GM23338 (cell line): ENCODE measurements around the gene PIGS. TPM values are rescaled to one million over a fixed set of nuclear protein-coding genes. Genes with fewer than 3 reads are reported as not detected.

Experiments used
- ATAC-seq: fragments of 200-7000 bp; cut with Tn5 transposase; 3 replicates; pipeline ENCODE4 v1.9.1; 2020
- DNase-seq: peaks from one replicate; pipeline ENCODE4 v3.0.0-alpha.2; 2015; ENCODE audit warnings: low spot score
- H2AFZ ChIP-seq: fragments of 200-600 bp; sonication (generic); 2 replicates; pipeline ENCODE4 v1.8.0; 2016; ENCODE audit warnings: antibody characterized with exemption, mild to moderate bottlenecking, moderate library complexity
- H3F3A ChIP-seq: fragments of 200-600 bp; sonication (generic); replicated peaks from 2 replicates; pipeline ENCODE4 v1.8.0; 2017; ENCODE audit warnings: antibody characterized with exemption, mixed run types, low read depth
- H3K27ac ChIP-seq: fragments of 200-600 bp; sonication (generic); 2 replicates; pipeline ENCODE4 v1.6.1; 2016; ENCODE audit warnings: low read depth
- H3K27me3 ChIP-seq: fragments of 200-600 bp; sonication (generic); 2 replicates; pipeline ENCODE4 v1.8.0; 2016; ENCODE audit warnings: mild to moderate bottlenecking, mixed run types, moderate library complexity; ENCODE audit not compliant: insufficient read depth
- H3K36me3 ChIP-seq: fragments of 200-600 bp; sonication (generic); 2 replicates; pipeline ENCODE4 v1.8.0; 2016; ENCODE audit warnings: mild to moderate bottlenecking; ENCODE audit not compliant: insufficient read depth
- H3K4me1 ChIP-seq: fragments of 200-600 bp; sonication (generic); 2 replicates; pipeline ENCODE4 v1.8.0; 2016; ENCODE audit warnings: mild to moderate bottlenecking, moderate library complexity; ENCODE audit not compliant: insufficient read depth
- H3K4me2 ChIP-seq: fragments of 200-600 bp; sonication (generic); 2 replicates; pipeline ENCODE4 v1.7.1; 2017; ENCODE audit warnings: mixed run types
- H3K4me3 ChIP-seq: fragments of 200-600 bp; sonication (generic); 2 replicates; pipeline ENCODE4 v1.6.1; 2016; ENCODE audit warnings: mixed run types
- H3K79me2 ChIP-seq: fragments of 200-600 bp; sonication (generic); replicated peaks from 2 replicates; pipeline ENCODE4 v1.8.0; 2017; ENCODE audit warnings: mild to moderate bottlenecking; ENCODE audit not compliant: insufficient read depth
- H3K9me2 ChIP-seq: fragments of 200-600 bp; sonication (generic); 2 replicates; pipeline ENCODE4 v1.8.0; 2017; ENCODE audit not compliant: insufficient read depth
- H4K20me1 ChIP-seq: fragments of 200-600 bp; sonication (generic); replicated peaks from 2 replicates; pipeline ENCODE4 v1.8.0; 2017; ENCODE audit warnings: mild to moderate bottlenecking; ENCODE audit not compliant: insufficient read depth
- H3K27ac Mint-ChIP-seq: 2 replicates; pipeline ENCODE4 v1.8.0; 2020; ENCODE audit warnings: inconsistent platforms, mild to moderate bottlenecking, moderate library complexity, mixed read lengths
- H3K27me3 Mint-ChIP-seq: 3 replicates; pipeline ENCODE4 v1.8.0; 2022; ENCODE audit warnings: low read depth, mild to moderate bottlenecking, moderate library complexity, mixed read lengths, inconsistent platforms; ENCODE audit not compliant: insufficient read depth, poor library complexity
- H3K36me3 Mint-ChIP-seq: 3 replicates; pipeline ENCODE4 v1.8.0; 2021; ENCODE audit warnings: low read depth, mild to moderate bottlenecking, inconsistent platforms, moderate library complexity, mixed read lengths
- H3K4me1 Mint-ChIP-seq: 3 replicates; pipeline ENCODE4 v1.8.0; 2020; ENCODE audit warnings: mild to moderate bottlenecking, inconsistent platforms, mixed read lengths
- H3K4me3 Mint-ChIP-seq: 3 replicates; pipeline ENCODE4 v1.8.0; 2021; ENCODE audit warnings: moderate library complexity, mild to moderate bottlenecking, inconsistent platforms, mixed read lengths
- H3K9me3 Mint-ChIP-seq: 3 replicates; pipeline ENCODE4 v1.8.0; 2020; ENCODE audit warnings: moderate library complexity, mild to moderate bottlenecking, inconsistent platforms, mixed read lengths
- JUNB ChIP-seq: IDR thresholded peaks from one replicate; pipeline ENCODE4 v1.6.1; 2016; ENCODE audit warnings: antibody characterized with exemption; ENCODE audit not compliant: unreplicated experiment
- NANOG ChIP-seq: IDR thresholded peaks from 2 replicates; pipeline ENCODE4 v1.6.1; 2016; ENCODE audit warnings: antibody characterized with exemption, borderline replicate concordance
- POLR2AphosphoS5 ChIP-seq: IDR thresholded peaks from 2 replicates; pipeline ENCODE4 v1.6.1; 2016; ENCODE audit warnings: antibody characterized with exemption, low read depth
- ZNF114 ChIP-seq: fragments of 250-450 bp; sonication (Bioruptor Pico); IDR thresholded peaks from 2 replicates; pipeline ENCODE4 v1.5.0; 2020; ENCODE audit warnings: mild to moderate bottlenecking, moderate library complexity
- ZNF331 ChIP-seq: fragments of 250-450 bp; sonication (Bioruptor Pico); IDR thresholded peaks from 2 replicates; pipeline ENCODE4 v1.5.0; 2020; ENCODE audit warnings: low read depth, mild to moderate bottlenecking, moderate library complexity
- polyA plus RNA-seq: library from polyadenylated mRNA; unstranded; fragments of >200 nt; fragmentation: Nextera tagmentation; extraction: Ambion mirVana; gene quantifications from 2 replicates; pipeline ENCODE4 v1.2.1, GENCODE V29; 2016
- total RNA-seq: library from RNA; depleted of rRNA; stranded (reverse); fragments of >200 nt; shearing (Covaris generic); gene quantifications from 2 replicates; pipeline ENCODE4 v1.2.3, GENCODE V29; 2014
- TF ChIP-seq, protein P1 (sequence below), 2 experiments: fragments of 200-600 bp in 1 of 2; sonication (generic) in 1 of 2; conservative IDR thresholded peaks; 2 replicates each; pipeline versions ENCODE4 v1.5.1 to v1.6.1; 2016 to 2017; ENCODE audit warnings: antibody characterized with exemption in 2 of 2, low read depth in 2 of 2, mild to moderate bottlenecking in 2 of 2, moderate library complexity in 1 of 2
- TF ChIP-seq, protein P2 (sequence below): fragments of 250-450 bp; sonication (Bioruptor Pico); IDR thresholded peaks from 2 replicates; pipeline ENCODE4 v1.5.0; 2020; ENCODE audit warnings: mild to moderate bottlenecking, moderate library complexity

The PIGS gene
- total and polyA plus RNA-seq, 2 experiments from 2014 or later: 16.4 to 53.2 TPM

DNA sequence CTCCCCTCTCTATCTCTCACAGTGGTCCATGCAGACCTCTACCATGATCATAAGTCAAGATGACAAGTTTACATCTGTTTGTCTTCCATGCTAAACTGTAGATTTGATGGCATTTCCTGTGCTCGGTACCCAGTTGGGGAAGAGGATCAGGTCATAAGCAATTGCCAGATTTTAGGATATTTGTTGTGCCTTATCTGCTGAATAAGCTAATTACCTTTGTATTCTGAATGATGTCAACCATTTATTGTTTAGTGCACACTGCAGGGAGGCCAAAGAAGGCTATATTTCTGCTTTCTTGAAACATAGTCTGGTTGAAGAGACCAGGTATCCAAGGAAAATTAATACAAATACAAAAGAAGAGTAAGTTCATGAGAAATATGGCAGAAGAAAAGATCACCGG is 11.2 kb upstream of the PIGS start:
- Histone ChIP-seq H2AFZ (no peak overlapping the region), H3K4me1 (peaks cover 2% of the 10 kb centered on the region; the same call in 1 of the 2 replicates), H4K20me1 (peaks cover 14% of the 10 kb centered on the region; the same call in 1 of the 2 replicates), H3K27me3 (no peaks in the 10 kb centered on the region), H3K9me2 (no peaks in the 10 kb centered on the region), H3F3A (peaks cover 10% of the 10 kb centered on the region), H3K36me3 (peaks cover 82% of the 10 kb centered on the region), H3K79me2 (no peaks in the 10 kb centered on the region), H3K4me2 (no peak overlapping the region), H3K27ac (no peak overlapping the region), H3K4me3 (no peak overlapping the region)
- Mint-ChIP-seq H3K9me3 (no peaks in the 10 kb centered on the region), H3K27me3 (peaks cover 4% of the 10 kb centered on the region), H3K4me1 (peaks cover 1% of the 10 kb centered on the region), H3K4me3 (no peak overlapping the region), H3K27ac (no peak overlapping the region), H3K36me3 (peaks cover 33% of the 10 kb centered on the region)
- TF ChIP-seq, protein P1, sequence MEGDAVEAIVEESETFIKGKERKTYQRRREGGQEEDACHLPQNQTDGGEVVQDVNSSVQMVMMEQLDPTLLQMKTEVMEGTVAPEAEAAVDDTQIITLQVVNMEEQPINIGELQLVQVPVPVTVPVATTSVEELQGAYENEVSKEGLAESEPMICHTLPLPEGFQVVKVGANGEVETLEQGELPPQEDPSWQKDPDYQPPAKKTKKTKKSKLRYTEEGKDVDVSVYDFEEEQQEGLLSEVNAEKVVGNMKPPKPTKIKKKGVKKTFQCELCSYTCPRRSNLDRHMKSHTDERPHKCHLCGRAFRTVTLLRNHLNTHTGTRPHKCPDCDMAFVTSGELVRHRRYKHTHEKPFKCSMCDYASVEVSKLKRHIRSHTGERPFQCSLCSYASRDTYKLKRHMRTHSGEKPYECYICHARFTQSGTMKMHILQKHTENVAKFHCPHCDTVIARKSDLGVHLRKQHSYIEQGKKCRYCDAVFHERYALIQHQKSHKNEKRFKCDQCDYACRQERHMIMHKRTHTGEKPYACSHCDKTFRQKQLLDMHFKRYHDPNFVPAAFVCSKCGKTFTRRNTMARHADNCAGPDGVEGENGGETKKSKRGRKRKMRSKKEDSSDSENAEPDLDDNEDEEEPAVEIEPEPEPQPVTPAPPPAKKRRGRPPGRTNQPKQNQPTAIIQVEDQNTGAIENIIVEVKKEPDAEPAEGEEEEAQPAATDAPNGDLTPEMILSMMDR (conservative IDR thresholded peaks at IDR 0.05; ENCODE audit: low read depth in 2 of 2): no peak
- no peak for TF ChIP-seq NANOG
- TF ChIP-seq ZNF331 (CRISPR knock-in tag): no peak
- TF ChIP-seq, protein P2, sequence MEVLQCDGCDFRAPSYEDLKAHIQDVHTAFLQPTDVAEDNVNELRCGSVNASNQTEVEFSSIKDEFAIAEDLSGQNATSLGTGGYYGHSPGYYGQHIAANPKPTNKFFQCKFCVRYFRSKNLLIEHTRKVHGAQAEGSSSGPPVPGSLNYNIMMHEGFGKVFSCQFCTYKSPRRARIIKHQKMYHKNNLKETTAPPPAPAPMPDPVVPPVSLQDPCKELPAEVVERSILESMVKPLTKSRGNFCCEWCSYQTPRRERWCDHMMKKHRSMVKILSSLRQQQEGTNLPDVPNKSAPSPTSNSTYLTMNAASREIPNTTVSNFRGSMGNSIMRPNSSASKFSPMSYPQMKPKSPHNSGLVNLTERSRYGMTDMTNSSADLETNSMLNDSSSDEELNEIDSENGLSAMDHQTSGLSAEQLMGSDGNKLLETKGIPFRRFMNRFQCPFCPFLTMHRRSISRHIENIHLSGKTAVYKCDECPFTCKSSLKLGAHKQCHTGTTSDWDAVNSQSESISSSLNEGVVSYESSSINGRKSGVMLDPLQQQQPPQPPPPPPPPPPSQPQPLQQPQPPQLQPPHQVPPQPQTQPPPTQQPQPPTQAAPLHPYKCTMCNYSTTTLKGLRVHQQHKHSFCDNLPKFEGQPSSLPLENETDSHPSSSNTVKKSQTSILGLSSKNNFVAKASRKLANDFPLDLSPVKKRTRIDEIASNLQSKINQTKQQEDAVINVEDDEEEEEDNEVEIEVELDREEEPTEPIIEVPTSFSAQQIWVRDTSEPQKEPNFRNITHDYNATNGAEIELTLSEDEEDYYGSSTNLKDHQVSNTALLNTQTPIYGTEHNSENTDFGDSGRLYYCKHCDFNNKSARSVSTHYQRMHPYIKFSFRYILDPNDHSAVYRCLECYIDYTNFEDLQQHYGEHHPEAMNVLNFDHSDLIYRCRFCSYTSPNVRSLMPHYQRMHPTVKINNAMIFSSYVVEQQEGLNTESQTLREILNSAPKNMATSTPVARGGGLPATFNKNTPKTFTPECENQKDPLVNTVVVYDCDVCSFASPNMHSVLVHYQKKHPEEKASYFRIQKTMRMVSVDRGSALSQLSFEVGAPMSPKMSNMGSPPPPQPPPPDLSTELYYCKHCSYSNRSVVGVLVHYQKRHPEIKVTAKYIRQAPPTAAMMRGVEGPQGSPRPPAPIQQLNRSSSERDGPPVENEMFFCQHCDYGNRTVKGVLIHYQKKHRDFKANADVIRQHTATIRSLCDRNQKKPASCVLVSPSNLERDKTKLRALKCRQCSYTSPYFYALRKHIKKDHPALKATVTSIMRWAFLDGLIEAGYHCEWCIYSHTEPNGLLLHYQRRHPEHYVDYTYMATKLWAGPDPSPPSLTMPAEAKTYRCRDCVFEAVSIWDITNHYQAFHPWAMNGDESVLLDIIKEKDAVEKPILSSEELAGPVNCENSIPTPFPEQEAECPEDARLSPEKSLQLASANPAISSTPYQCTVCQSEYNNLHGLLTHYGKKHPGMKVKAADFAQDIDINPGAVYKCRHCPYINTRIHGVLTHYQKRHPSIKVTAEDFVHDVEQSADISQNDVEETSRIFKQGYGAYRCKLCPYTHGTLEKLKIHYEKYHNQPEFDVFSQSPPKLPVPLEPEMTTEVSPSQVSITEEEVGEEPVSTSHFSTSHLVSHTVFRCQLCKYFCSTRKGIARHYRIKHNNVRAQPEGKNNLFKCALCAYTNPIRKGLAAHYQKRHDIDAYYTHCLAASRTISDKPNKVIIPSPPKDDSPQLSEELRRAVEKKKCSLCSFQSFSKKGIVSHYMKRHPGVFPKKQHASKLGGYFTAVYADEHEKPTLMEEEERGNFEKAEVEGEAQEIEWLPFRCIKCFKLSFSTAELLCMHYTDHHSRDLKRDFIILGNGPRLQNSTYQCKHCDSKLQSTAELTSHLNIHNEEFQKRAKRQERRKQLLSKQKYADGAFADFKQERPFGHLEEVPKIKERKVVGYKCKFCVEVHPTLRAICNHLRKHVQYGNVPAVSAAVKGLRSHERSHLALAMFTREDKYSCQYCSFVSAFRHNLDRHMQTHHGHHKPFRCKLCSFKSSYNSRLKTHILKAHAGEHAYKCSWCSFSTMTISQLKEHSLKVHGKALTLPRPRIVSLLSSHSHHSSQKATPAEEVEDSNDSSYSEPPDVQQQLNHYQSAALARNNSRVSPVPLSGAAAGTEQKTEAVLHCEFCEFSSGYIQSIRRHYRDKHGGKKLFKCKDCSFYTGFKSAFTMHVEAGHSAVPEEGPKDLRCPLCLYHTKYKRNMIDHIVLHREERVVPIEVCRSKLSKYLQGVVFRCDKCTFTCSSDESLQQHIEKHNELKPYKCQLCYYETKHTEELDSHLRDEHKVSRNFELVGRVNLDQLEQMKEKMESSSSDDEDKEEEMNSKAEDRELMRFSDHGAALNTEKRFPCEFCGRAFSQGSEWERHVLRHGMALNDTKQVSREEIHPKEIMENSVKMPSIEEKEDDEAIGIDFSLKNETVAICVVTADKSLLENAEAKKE (CRISPR knock-in tag): no peak
- no peak for TF ChIP-seq POLR2AphosphoS5
- TF ChIP-seq JUNB: no peak
- no peak for TF ChIP-seq ZNF114 (CRISPR knock-in tag)
- ATAC-seq: no peak
- no peak for DNase-seq
